Ovary (tissue), 9 donors: ENCODE data around the gene TTC9C. TPM values are rescaled to one million over a fixed set of nuclear protein-coding genes. Genes with fewer than 3 reads are reported as not detected.

Source experiments
- DNase-seq, 5 donors: peaks; one replicate each; pipeline ENCODE4 v3.0.0-alpha.2; 2019 to 2020
- H3K27ac ChIP-seq, 2 donors: fragments of 200-600 bp; one replicate each; pipeline versions ENCODE4 v1.5.1 to v1.8.0; 2019 to 2022
- H3K27me3 ChIP-seq: fragments of 200-600 bp; one replicate; pipeline ENCODE4 v1.8.0; 2022
- H3K36me3 ChIP-seq: fragments of 200-600 bp; sonication (generic); one replicate; pipeline ENCODE4 v1.5.1; 2019
- H3K4me1 ChIP-seq: one replicate; pipeline ENCODE4 v1.8.1; 2013; ENCODE audit warnings: mild to moderate bottlenecking, moderate library complexity; ENCODE audit not compliant: insufficient read depth
- H3K4me3 ChIP-seq: fragments of 200-600 bp; sonication (generic); one replicate; pipeline ENCODE4 v1.5.1; 2017
- H3K9me3 ChIP-seq, 2 donors: fragments of 200-600 bp in 1 of 2; sonication (generic) in 1 of 2; one replicate each; pipeline versions ENCODE4 v1.5.1 to v1.8.1; 2013 to 2019; ENCODE audit warnings: mild to moderate bottlenecking in 1 of 2, moderate library complexity in 1 of 2
- EP300 ChIP-seq: sonication (generic); formaldehyde crosslinking; IDR thresholded peaks from one replicate; pipeline ENCODE4 v1.6.1; 2017; ENCODE audit warnings: antibody characterized with exemption
- POLR2A ChIP-seq: fragments of 450-650 bp; IDR thresholded peaks from one replicate; pipeline ENCODE4 v1.6.1; 2017; ENCODE audit warnings: antibody characterized with exemption, mild to moderate bottlenecking, moderate library complexity
- WGBS, 3 donors: extraction: QIAGEN DNeasy Blood & Tissue Kit in 1 of 3; methylation state at CpG; one replicate each; pipeline versions ENCODE4 v1.1.5 to v1.1.7; 2013 to 2017; 5-methylcytosine and 5-hydroxymethylcytosine counted together
- intact Hi-C, 4 donors: fragments of 100-400 bp; cut with DNase I; formaldehyde crosslinking; loops; one replicate each; pipeline versions ENCODE4 v1.11.0 to v1.15.1; 2022 to 2023
- polyA plus RNA-seq, 2 donors: library from polyadenylated mRNA; stranded (reverse); fragments of 200-250 nt in 1 of 2; fragments of 350-450 nt in 1 of 2; fragmentation: Illumina TruSeq in 1 of 2; extraction: RNeasy Lipid Tissue Mini Kit (QIAGEN cat#74804) in 1 of 2; gene quantifications; one replicate each; pipeline ENCODE4 v1.2.3, GENCODE V29; 2013 to 2014
- total RNA-seq, 7 donors: library from RNA; depleted of rRNA in 2 of 7; stranded (reverse); fragments of >200 nt in 2 of 7; fragmentation: NEBNext Ultra II Directional in 3 of 7; extraction: Animal tissue kit (Norgen Biotek cat#: 25700) in 3 of 7; gene quantifications; one replicate each; pipeline versions ENCODE4 v1.1.0 to v1.2.4, GENCODE V29; 2016 to 2023
- TF ChIP-seq, protein P1 (sequence below), 3 donors: fragments of 450-650 bp in 2 of 3; fragments of 200-600 bp in 1 of 3; IDR thresholded peaks; one replicate each; pipeline versions ENCODE4 v1.5.1 to v1.8.0; 2016 to 2022; ENCODE audit warnings: antibody characterized with exemption in 3 of 3, mild to moderate bottlenecking in 1 of 3
- donor health status: DM: no; HTN: no; CAD: no; lungs with moderate emphysema.
- donor health status: DM: no; HTN: no; CAD: no.
- donor health status: Bipolar disorder and iron deficiency.
- donor health status: DM: yes; HTN: yes; CAD: no.
- donor health status: DM: no; HTN: no; CAD: no.
- donor health status: DM: yes; HTN: yes; CAD: no.

Gene TTC9C
- total and polyA plus RNA-seq, 9 donors: 19.4 to 53.6 (median 30.5) TPM

DNA sequence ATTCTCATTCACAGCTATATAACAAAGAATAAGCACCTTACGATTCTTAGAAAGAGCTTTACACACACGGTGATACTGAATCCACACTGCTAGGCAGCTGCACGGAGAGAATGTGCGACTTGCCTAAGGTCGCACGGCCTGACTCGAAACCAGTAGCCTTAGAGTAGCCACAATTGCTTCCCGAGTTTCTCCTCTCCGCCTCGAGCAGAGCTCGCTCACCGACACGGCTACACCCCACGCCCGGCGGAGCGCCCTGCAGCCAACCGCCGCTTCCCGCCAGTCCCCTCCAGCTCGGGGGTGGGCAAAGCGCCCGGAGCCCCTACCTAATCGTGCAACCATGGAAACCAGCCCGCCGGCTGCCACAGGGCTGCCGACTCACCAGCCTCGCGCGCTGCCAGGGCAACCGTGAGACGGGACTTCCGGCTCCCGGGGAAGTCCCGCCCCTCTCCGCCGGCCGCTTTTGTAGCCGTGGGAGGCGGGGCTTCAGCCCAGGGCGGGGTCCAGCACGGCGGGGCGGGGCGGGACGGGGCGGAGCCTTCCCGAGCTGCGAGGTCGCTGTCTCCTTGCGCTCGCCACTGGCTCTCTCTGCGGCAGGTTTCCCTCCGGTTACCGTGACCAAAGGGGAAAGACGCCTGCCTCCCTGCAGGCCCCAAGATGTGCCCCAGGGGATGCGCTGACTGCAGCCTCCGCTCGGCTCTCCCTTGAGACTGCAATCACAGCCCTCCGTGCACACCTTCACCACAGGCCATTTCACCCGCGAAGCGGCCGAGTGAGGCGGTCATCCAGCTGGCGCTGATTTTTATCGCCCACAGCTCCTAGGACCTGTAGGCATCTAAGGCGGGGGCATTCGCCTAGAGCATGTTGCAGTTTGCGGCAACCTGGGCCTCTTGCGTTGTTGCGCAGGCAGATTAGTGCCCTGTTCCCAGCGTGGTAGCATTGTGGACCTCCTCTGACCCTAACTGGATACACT is 22.1 kb upstream of the TTC9C start:
- Histone ChIP-seq H3K27me3 (no peaks in the 10 kb centered on the region), H3K36me3 (no peaks in the 10 kb centered on the region), H3K4me3 (peak overlapping the region; percentile 67), H3K27ac (peak overlapping the region; percentile 4 to 57), H3K9me3 (no peaks in the 10 kb centered on the region), H3K4me1 (peaks cover 18% of the 10 kb centered on the region)
- intact Hi-C loops: no loop called here
- TF ChIP-seq POLR2A: no peak
- TF ChIP-seq, protein P1, sequence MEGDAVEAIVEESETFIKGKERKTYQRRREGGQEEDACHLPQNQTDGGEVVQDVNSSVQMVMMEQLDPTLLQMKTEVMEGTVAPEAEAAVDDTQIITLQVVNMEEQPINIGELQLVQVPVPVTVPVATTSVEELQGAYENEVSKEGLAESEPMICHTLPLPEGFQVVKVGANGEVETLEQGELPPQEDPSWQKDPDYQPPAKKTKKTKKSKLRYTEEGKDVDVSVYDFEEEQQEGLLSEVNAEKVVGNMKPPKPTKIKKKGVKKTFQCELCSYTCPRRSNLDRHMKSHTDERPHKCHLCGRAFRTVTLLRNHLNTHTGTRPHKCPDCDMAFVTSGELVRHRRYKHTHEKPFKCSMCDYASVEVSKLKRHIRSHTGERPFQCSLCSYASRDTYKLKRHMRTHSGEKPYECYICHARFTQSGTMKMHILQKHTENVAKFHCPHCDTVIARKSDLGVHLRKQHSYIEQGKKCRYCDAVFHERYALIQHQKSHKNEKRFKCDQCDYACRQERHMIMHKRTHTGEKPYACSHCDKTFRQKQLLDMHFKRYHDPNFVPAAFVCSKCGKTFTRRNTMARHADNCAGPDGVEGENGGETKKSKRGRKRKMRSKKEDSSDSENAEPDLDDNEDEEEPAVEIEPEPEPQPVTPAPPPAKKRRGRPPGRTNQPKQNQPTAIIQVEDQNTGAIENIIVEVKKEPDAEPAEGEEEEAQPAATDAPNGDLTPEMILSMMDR (IDR thresholded peaks at IDR 0.05): no peak
- TF ChIP-seq EP300: no peak
- WGBS, 3 donors: 2 to 5% (median 4%) methylated on average over 58 to 73 of the region's 73 CpGs
- DNase-seq: peak; percentile 95 to 98 (median 97)

GRCh38 chr11:62706850-62707247 is 21.4 kb upstream of the TTC9C start:
- Histone ChIP-seq H3K27me3 (no peaks in the 10 kb centered on the region), H3K9me3 (no peaks in the 10 kb centered on the region), H3K27ac (peak overlapping the region; percentile 4 to 57), H3K36me3 (no peaks in the 10 kb centered on the region), H3K4me1 (peaks cover 18% of the 10 kb centered on the region), H3K4me3 (peak overlapping the region; percentile 67)
- no peak for TF ChIP-seq EP300
- TF ChIP-seq, protein P1 (IDR thresholded peaks at IDR 0.05): no peak
- TF ChIP-seq POLR2A: no peak
- WGBS, 3 donors: 56 to 65% (median 57%) methylated on average over 8 of the region's 8 CpGs
- intact Hi-C loops: no loop called here
- peak in 1 of 5 donors; percentile 35 for DNase-seq

DNA sequence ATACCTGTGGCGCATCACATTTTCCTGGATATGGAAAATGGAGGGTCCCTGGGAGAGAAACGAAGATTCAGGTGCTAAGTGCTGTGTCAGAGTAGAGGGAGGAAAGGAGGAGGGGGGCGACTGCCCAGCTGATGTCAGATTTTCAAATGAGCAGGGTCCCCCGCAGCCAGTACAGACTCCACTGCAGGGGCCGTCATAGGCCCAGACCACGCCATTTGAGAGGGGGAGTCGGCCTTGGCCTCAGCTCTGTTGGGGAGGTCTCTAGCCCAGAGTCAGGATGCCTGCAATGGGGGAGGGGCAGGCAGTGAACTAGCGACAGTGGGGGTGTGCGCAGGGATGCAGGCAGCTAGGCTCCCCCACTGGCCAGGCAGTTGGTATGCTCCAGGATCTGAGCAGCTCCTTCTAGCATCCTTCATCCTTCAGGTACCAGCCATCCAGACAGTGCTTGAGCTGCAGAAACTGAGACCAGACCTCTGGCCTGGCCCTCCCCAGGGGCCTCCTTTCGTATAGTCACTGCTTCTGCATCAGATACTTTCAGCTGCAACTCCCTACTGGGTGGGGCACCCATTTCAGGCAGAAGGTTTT is 20.9 kb upstream of the TTC9C start, which contains the start of the genes BSCL2 and GNG3:
Gene BSCL2 (minus strand): TSS at position 148 of the 585 bp plus-strand sequence. CDS start 229 bp downstream, outside the sequence.
Gene GNG3 (plus strand): TSS at position 400 of the 585 bp plus-strand sequence. CDS start 620 bp downstream, outside the sequence.
- peak within 1 kb of the TSS; percentile 76 to 81 for H3K27ac ChIP-seq
- peak; percentile 47 to 73 (median 64) for DNase-seq
- H3K4me1 ChIP-seq: peaks cover 18% of the 10 kb centered on the region
- TF ChIP-seq, protein P1 (IDR thresholded peaks at IDR 0.05): no peak
- TF ChIP-seq POLR2A (no peak), EP300 (no peak)
- peak within 1 kb of the TSS; percentile 67 for H3K4me3 ChIP-seq
- no peaks in the 10 kb centered on the region for H3K9me3 ChIP-seq
- intact Hi-C loops: no loop called here
- H3K36me3 ChIP-seq: no peaks in the 10 kb centered on the region
- WGBS, 3 donors: 44 to 71% (median 58%) methylated on average over 10 of the region's 10 CpGs
- no peaks in the 10 kb centered on the region for H3K27me3 ChIP-seq

GRCh38 chr11:62708392-62708791 is 19.9 kb upstream of the TTC9C start:
- no peaks in the 10 kb centered on the region for H3K27me3 ChIP-seq
- intact Hi-C loops: no loop called here
- peak overlapping the region; percentile 76 to 81 for H3K27ac ChIP-seq
- 67 to 70% (median 68%) methylated on average over 5 of the region's 5 CpGs for WGBS, 3 donors
- H3K4me3 ChIP-seq: peak overlapping the region; percentile 67
- DNase-seq: peak in 4 of 5 donors; percentile 28 to 54 (median 47)
- no peaks in the 10 kb centered on the region for H3K9me3 ChIP-seq
- TF ChIP-seq POLR2A: no peak
- no peak for TF ChIP-seq EP300
- TF ChIP-seq, protein P1 (IDR thresholded peaks at IDR 0.05): no peak
- H3K36me3 ChIP-seq: no peaks in the 10 kb centered on the region
- peaks cover 18% of the 10 kb centered on the region for H3K4me1 ChIP-seq
